Astrocyte of the cerebellum (primary cell): ENCODE measurements around the gene NIT2.

Experiments used
- DNase-seq: peaks from one replicate; pipeline ENCODE4 v3.0.0-alpha.2; 2011; ENCODE audit warnings: low read depth
- H3K4me3 ChIP-seq: 2 replicates; pipeline ENCODE4 v1.5.1; 2011; ENCODE audit warnings: mild to moderate bottlenecking, low read depth, low read length, moderate library complexity
- in situ Hi-C: cut with HindIII; loops from 2 replicates; pipeline ENCODE4 v1.10.0; 2017; ENCODE audit warnings: low sequenced_read_pairs
- TF ChIP-seq, protein P1 (sequence below): IDR thresholded peaks from 2 replicates; pipeline ENCODE4 v1.5.1; 2012; ENCODE audit warnings: low read length, low read depth, moderate library complexity, mild to moderate bottlenecking; ENCODE audit errors: missing control alignments

NIT2 gene, protein sequence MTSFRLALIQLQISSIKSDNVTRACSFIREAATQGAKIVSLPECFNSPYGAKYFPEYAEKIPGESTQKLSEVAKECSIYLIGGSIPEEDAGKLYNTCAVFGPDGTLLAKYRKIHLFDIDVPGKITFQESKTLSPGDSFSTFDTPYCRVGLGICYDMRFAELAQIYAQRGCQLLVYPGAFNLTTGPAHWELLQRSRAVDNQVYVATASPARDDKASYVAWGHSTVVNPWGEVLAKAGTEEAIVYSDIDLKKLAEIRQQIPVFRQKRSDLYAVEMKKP

DNA sequence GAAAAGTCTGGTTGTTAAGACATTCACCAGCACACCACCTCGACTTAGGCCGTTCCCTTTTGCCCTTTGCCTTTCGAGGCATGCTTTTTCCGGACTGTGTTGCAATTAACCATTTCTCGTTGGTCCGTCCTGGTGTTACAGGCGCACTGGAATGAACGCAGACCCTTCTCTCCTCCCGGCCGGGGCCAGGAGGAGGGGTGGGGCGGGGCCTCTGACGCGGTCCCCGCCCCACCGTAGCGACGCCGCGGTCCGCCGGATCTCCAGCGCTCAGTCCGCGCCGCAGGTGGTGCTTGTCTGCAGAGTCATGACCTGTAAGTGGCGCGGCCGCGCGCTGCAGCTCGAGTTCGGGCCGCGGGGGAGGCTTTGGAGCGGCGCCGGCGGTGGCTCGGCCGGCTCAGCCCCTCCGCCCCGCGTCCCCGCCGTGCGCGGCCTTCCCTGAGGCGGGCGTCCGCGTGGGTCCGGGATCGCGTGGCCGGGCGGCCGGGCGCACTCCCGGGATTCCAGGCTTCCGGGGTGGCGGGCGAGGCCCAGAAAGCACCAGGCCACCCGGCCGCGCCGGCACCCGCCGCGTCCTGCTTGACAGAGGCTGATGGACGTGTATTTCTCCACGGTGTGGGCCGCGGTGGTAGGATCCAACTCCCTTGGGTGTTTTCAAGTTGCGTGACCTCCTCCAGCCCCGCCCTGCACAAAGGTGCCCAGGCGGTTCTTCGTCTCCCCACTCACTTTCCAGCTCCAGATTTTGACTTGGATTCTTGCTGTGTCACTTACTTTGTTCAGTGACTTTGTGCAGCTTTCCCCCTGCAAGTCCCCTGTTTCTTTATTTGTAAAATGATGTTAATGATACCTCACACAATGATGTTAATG lies at the start of gene NIT2:
Gene NIT2 (plus strand): TSS at position 270 of the 864 bp plus-strand sequence. CDS start 35 bp downstream, at position 305.
- peak; percentile 24 for DNase-seq
- H3K4me3 ChIP-seq = peak within 1 kb of the TSS; percentile 49
- in situ Hi-C loops = no loop called here
- TF ChIP-seq, protein P1, sequence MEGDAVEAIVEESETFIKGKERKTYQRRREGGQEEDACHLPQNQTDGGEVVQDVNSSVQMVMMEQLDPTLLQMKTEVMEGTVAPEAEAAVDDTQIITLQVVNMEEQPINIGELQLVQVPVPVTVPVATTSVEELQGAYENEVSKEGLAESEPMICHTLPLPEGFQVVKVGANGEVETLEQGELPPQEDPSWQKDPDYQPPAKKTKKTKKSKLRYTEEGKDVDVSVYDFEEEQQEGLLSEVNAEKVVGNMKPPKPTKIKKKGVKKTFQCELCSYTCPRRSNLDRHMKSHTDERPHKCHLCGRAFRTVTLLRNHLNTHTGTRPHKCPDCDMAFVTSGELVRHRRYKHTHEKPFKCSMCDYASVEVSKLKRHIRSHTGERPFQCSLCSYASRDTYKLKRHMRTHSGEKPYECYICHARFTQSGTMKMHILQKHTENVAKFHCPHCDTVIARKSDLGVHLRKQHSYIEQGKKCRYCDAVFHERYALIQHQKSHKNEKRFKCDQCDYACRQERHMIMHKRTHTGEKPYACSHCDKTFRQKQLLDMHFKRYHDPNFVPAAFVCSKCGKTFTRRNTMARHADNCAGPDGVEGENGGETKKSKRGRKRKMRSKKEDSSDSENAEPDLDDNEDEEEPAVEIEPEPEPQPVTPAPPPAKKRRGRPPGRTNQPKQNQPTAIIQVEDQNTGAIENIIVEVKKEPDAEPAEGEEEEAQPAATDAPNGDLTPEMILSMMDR = no peak

DNA sequence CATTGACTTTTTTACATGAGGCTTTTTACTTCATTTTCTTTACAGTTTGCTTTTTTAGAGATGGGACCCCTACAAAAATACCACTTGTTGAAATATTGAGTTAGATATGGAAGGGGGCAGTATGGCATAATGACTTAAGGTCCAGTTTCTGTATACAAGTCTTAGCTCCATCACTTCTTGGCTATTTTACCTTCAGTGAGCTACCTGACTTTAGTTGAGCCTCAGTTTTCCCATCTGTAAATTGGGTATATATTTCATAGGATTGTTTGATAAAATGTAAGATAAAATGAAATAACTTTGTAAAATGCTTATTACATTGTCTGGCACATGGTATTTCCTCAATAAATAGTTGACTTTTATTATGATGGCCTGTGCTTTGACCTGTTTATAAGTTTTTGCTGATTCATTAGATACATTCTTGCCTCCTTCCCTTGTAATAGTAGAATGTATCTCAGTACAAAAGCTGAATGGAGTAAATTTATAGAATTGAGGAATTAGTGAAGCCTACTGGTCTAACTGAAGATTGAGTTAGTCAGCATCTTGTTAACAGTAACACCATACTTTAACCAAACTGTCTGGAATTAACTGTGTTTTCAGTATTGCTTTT lies 46.2 kb upstream of the NIT2 start:
- TF ChIP-seq, protein P1 = no peak
- no peak overlapping the region for H3K4me3 ChIP-seq
- DNase-seq = no peak
- in situ Hi-C loops = no loop called here

DNA sequence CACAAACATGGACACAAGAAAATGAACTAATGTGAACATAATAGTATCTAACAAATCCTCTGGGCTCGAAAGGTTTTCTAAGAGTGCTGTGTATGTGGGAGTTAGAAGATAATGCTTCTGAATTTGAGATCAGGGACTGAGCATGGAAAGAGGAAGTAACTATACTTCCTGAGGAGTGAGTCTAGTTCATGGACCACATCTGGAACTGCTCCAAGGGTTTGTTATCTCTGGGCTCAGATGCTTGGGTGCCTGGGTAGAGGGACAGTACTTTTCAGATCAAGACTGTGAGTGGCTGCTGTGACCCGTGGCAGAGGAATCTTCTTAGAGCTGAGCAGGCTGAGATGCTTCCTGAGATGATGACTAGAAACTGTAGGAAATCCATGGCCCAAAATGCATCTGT lies 45.2 kb upstream of the NIT2 start:
- in situ Hi-C loops = no loop called here
- TF ChIP-seq, protein P1 = no peak
- no peak overlapping the region for H3K4me3 ChIP-seq
- no peak for DNase-seq

DNA sequence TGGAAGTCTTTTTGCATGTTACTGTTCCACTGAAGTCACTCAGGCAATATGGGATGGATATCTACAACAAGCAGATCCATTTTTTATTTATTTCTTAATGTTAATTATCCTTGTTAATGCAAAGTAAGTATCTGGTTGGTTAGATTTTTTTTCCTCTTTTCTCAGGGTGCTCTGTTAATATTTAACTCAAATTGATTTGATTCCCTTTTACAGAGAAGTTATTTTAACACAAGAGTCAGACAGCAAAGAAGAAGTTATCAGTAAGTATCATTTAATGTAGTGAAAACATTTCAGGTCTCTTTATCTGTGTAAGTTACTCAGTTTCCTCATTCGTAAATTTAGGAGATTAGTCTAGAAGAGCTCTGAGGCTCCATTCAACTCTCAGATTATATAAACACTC lies 39.5 kb upstream of the NIT2 start:
- no peak overlapping the region for H3K4me3 ChIP-seq
- in situ Hi-C loops = no loop called here
- TF ChIP-seq, protein P1 = no peak
- no peak for DNase-seq

DNA sequence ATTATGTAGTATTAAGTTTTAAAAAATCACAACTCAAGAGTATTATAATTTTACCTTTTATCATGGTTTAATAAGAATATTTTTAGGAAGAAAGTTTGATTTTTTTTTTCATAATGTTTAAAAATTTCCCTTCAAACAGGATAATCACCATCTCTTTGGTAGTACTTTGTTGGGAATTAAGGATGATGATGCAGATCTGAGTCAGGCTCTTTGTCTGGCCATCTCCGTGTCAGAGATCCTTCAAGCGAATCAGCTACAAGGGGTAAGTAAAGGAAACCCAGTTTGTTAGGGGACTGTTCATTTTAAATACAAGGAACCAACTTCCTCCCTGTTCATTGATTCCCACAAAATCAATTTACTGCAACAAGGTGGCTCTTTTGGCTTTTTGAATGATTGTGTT lies 36.8 kb upstream of the NIT2 start:
- TF ChIP-seq, protein P1 = no peak
- in situ Hi-C loops = no loop called here
- no peak for DNase-seq
- H3K4me3 ChIP-seq = no peak overlapping the region

DNA sequence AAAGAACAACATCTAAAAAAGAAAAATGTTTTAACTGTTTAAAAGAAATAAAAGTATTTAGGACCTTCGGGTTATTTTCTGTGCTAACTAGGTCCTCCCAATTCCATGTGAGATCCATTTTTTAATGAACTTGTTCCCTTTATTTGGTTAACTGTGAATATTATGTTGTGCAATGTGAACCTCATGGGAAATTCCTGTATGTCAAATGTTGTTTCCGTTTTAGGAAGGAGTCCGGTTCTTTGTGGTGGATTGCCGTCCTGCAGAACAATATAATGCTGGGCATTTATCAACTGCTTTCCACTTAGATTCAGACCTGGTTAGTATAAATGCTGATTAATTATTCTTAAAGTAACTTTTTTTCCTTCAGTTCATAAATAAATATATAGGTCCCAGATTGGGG lies 35.5 kb upstream of the NIT2 start:
- TF ChIP-seq, protein P1 = no peak
- H3K4me3 ChIP-seq = no peak overlapping the region
- no peak for DNase-seq
- in situ Hi-C loops = no loop called here
